Peyer's patch (tissue), 4 donors: Measurements from ENCODE around the gene B9D1. TPM values are rescaled to one million over a fixed set of nuclear protein-coding genes. Genes with fewer than 3 reads are reported as not detected.
A peak's percentile ranks its signal among the peaks of the same experiment; 100 is the strongest.

Source experiments
- DNase-seq, 3 donors: peaks; one replicate each; pipeline ENCODE4 v3.0.0-alpha.2; 2017 to 2019
- H3K27ac ChIP-seq, 4 donors: fragments of 200-600 bp; sonication (generic); one replicate each; pipeline ENCODE4 v1.5.1; 2016 to 2019
- H3K27me3 ChIP-seq, 2 donors: fragments of 200-600 bp; sonication (generic); one replicate each; pipeline ENCODE4 v1.5.1; 2019
- H3K36me3 ChIP-seq, 3 donors: fragments of 200-600 bp; sonication (generic); one replicate each; pipeline ENCODE4 v1.5.1; 2016 to 2019
- H3K4me1 ChIP-seq, 4 donors: fragments of 200-600 bp; sonication (generic); one replicate each; pipeline ENCODE4 v1.5.1; 2016 to 2019
- H3K4me3 ChIP-seq, 4 donors: fragments of 200-600 bp; sonication (generic); 1 replicate in 3 of 4; 2 replicates in 1 of 4; pipeline ENCODE4 v1.5.1; 2016 to 2019; ENCODE audit warnings: mild to moderate bottlenecking in 1 of 4
- H3K9me3 ChIP-seq, 4 donors: fragments of 200-600 bp; sonication (generic); one replicate each; pipeline ENCODE4 v1.5.1; 2016 to 2019; ENCODE audit warnings: mild to moderate bottlenecking in 1 of 4
- CTCF ChIP-seq, 6 experiments: fragments of 450-650 bp in 4 of 6; fragments of 200-600 bp in 2 of 6; sonication (generic) in 1 of 6; IDR thresholded peaks; one replicate each; pipeline ENCODE4 v1.5.1; 2017 to 2019; ENCODE audit warnings: antibody characterized with exemption in 6 of 6, mild to moderate bottlenecking in 3 of 6, moderate library complexity in 1 of 6
- POLR2A ChIP-seq, 2 donors: fragments of 450-650 bp; IDR thresholded peaks; one replicate each; pipeline ENCODE4 v1.5.1; 2017; ENCODE audit warnings: antibody characterized with exemption in 2 of 2, mild to moderate bottlenecking in 2 of 2, moderate library complexity in 2 of 2
- total RNA-seq, 4 donors: library from RNA; depleted of rRNA; stranded (reverse); fragments of >200 nt; gene quantifications; one replicate each; pipeline ENCODE4 v1.1.0, GENCODE V29; 2016

B9D1 gene
- total RNA-seq, 4 donors from 2014 or later = 4.5 to 15.7 (median 5.6) TPM; not detected in 1

GRCh38 chr17:19318611-19319010 lies 43.9 kb downstream of the B9D1 start:
- Histone ChIP-seq H3K9me3 (no peaks in the 10 kb centered on the region), H3K27me3 (no peaks in the 10 kb centered on the region), H3K4me3 (no peak overlapping the region), H3K27ac (no peak overlapping the region), H3K4me1 (peaks cover 0 to 8% (median 2%) of the 10 kb centered on the region in 4 donors), H3K36me3 (no peaks in the 10 kb centered on the region)
- no peak for DNase-seq
- no peak for TF ChIP-seq CTCF (IDR thresholded peaks at IDR 0.05)
- no peak for TF ChIP-seq POLR2A (IDR thresholded peaks at IDR 0.05)

- H3K27ac ChIP-seq = peak overlapping the region in 1 of 4 donors; percentile 27
- H3K4me3 ChIP-seq = no peak overlapping the region
- peak; percentile 58 to 87 (median 83) for DNase-seq
- no peaks in the 10 kb centered on the region for H3K27me3 ChIP-seq
- no peaks in the 10 kb centered on the region for H3K9me3 ChIP-seq
- peaks cover 0 to 8% (median 2%) of the 10 kb centered on the region in 4 donors for H3K4me1 ChIP-seq
- TF ChIP-seq POLR2A (IDR thresholded peaks at IDR 0.05) (no peak), CTCF (IDR thresholded peaks at IDR 0.05) (peak in 4 of 6 experiments; percentile 18 to 60 (median 54))
- peaks cover 0 to 11% (median 0%) of the 10 kb centered on the region in 3 donors for H3K36me3 ChIP-seq
Observed at GRCh38 chr17:19317359-19318095, 45.0 kb downstream of the B9D1 start.

GRCh38 chr17:19316761-19317358 lies 45.7 kb downstream of the B9D1 start:
- H3K4me3 ChIP-seq = no peak overlapping the region
- H3K27ac ChIP-seq = peak overlapping the region in 1 of 4 donors; percentile 27
- H3K27me3 ChIP-seq = no peaks in the 10 kb centered on the region
- no peaks in the 10 kb centered on the region for H3K9me3 ChIP-seq
- DNase-seq = no peak
- no peak for TF ChIP-seq CTCF (IDR thresholded peaks at IDR 0.05)
- peaks cover 0 to 17% (median 0%) of the 10 kb centered on the region in 3 donors for H3K36me3 ChIP-seq
- peaks cover 0 to 8% (median 2%) of the 10 kb centered on the region in 4 donors for H3K4me1 ChIP-seq

- Histone ChIP-seq H3K4me1 (peaks cover 0 to 8% (median 2%) of the 10 kb centered on the region in 4 donors), H3K36me3 (peaks cover 0 to 20% (median 0%) of the 10 kb centered on the region in 3 donors), H3K27ac (no peak overlapping the region), H3K9me3 (no peaks in the 10 kb centered on the region), H3K4me3 (no peak overlapping the region), H3K27me3 (no peaks in the 10 kb centered on the region)
- TF ChIP-seq CTCF (IDR thresholded peaks at IDR 0.05) = no peak
- no peak for TF ChIP-seq POLR2A (IDR thresholded peaks at IDR 0.05)
- DNase-seq = no peak
Observed at GRCh38 chr17:19315104-19315503, 47.4 kb downstream of the B9D1 start.

- H3K4me3 ChIP-seq = no peak overlapping the region
- no peaks in the 10 kb centered on the region for H3K27me3 ChIP-seq
- no peak for TF ChIP-seq CTCF (IDR thresholded peaks at IDR 0.05)
- no peak overlapping the region for H3K27ac ChIP-seq
- H3K36me3 ChIP-seq = peaks cover 0 to 23% (median 0%) of the 10 kb centered on the region in 3 donors
- H3K4me1 ChIP-seq = peaks cover 0 to 8% (median 2%) of the 10 kb centered on the region in 4 donors
- H3K9me3 ChIP-seq = no peaks in the 10 kb centered on the region
- DNase-seq = no peak
Observed at GRCh38 chr17:19313746-19314651, 48.5 kb downstream of the B9D1 start.
